Mesenchymal stem cell (in vitro differentiated cells and primary cell): ENCODE measurements around the gene ADAM33.

Experiments
- DNase-seq: peaks from one replicate; pipeline ENCODE4 v3.0.0-alpha.2; 2013
- H2AFZ ChIP-seq: one replicate; pipeline ENCODE4 v1.6.1; 2013; ENCODE audit warnings: low read depth, mild to moderate bottlenecking, control low read depth, inconsistent platforms, low read length, moderate library complexity
- H2AK5ac ChIP-seq: 2 replicates; pipeline ENCODE4 v1.6.1; 2013; ENCODE audit warnings: low read length, moderate library complexity, mild to moderate bottlenecking, inconsistent platforms; ENCODE audit not compliant: severe bottlenecking
- H2BK120ac ChIP-seq: one replicate; pipeline ENCODE4 v1.6.1; 2013; ENCODE audit warnings: low read depth, mild to moderate bottlenecking, inconsistent platforms, low read length, moderate library complexity
- H2BK12ac ChIP-seq, 2 experiments: one replicate each; pipeline ENCODE4 v1.6.1; 2013; ENCODE audit warnings: inconsistent platforms in 2 of 2, low read length in 2 of 2, mild to moderate bottlenecking in 2 of 2, moderate library complexity in 2 of 2, control low read depth in 1 of 2
- H2BK15ac ChIP-seq: one replicate; pipeline ENCODE4 v1.6.1; 2013; ENCODE audit warnings: mild to moderate bottlenecking, low read depth, inconsistent platforms; ENCODE audit not compliant: poor library complexity, severe bottlenecking
- H2BK5ac ChIP-seq: 2 replicates; pipeline ENCODE4 v1.6.1; 2013; ENCODE audit warnings: low read depth, mild to moderate bottlenecking, low read length, control low read depth, inconsistent platforms; ENCODE audit not compliant: poor library complexity, severe bottlenecking
- H3K14ac ChIP-seq, 2 experiments: one replicate each; pipeline ENCODE4 v1.6.1; 2013; ENCODE audit warnings: inconsistent platforms in 2 of 2, low read length in 2 of 2, control low read depth in 1 of 2, mild to moderate bottlenecking in 1 of 2, moderate library complexity in 1 of 2
- H3K18ac ChIP-seq, 2 experiments: one replicate each; pipeline ENCODE4 v1.6.1; 2013; ENCODE audit warnings: inconsistent platforms in 2 of 2, low read length in 2 of 2, control low read depth in 1 of 2, low read depth in 1 of 2, mild to moderate bottlenecking in 1 of 2
- H3K23ac ChIP-seq, 2 experiments: one replicate each; pipeline ENCODE4 v1.6.1; 2013; ENCODE audit warnings: inconsistent platforms in 2 of 2, low read length in 2 of 2, mild to moderate bottlenecking in 2 of 2, moderate library complexity in 2 of 2, control low read depth in 1 of 2
- H3K27ac ChIP-seq: 2 replicates; pipeline ENCODE4 v1.5.1; 2013; ENCODE audit warnings: mild to moderate bottlenecking, moderate library complexity, low read length, control low read depth, inconsistent platforms; ENCODE audit not compliant: poor library complexity, severe bottlenecking
- H3K27me3 ChIP-seq, 2 experiments: 2 replicates each; pipeline versions ENCODE4 v1.6.1 to v1.7.0; 2013; ENCODE audit warnings: low read length in 2 of 2, mild to moderate bottlenecking in 2 of 2, moderate library complexity in 2 of 2, control low read depth in 1 of 2, inconsistent platforms in 1 of 2; ENCODE audit not compliant: control insufficient read depth in 1 of 2, insufficient read depth in 1 of 2
- H3K36me3 ChIP-seq, 2 experiments: 2 replicates each; pipeline versions ENCODE4 v1.6.1 to v1.7.0; 2013; ENCODE audit warnings: low read length in 2 of 2, control low read depth in 1 of 2, inconsistent platforms in 1 of 2, low read depth in 1 of 2, mild to moderate bottlenecking in 1 of 2; ENCODE audit not compliant: insufficient read depth in 2 of 2, control insufficient read depth in 1 of 2
- H3K4ac ChIP-seq, 2 experiments: one replicate each; pipeline ENCODE4 v1.6.1; 2013; ENCODE audit warnings: inconsistent platforms in 2 of 2, low read length in 2 of 2, mild to moderate bottlenecking in 2 of 2, moderate library complexity in 2 of 2, control low read depth in 1 of 2, low read depth in 1 of 2
- H3K4me1 ChIP-seq: 2 replicates; pipeline ENCODE4 v1.6.1; 2013; ENCODE audit warnings: low read depth, low read length, control low read depth; ENCODE audit not compliant: control insufficient read depth, insufficient read depth
- H3K4me2 ChIP-seq: 2 replicates; pipeline ENCODE4 v1.6.1; 2013; ENCODE audit warnings: low read length, mild to moderate bottlenecking, inconsistent platforms; ENCODE audit not compliant: poor library complexity, severe bottlenecking
- H3K4me3 ChIP-seq, 2 experiments: 2 replicates each; pipeline versions ENCODE4 v1.5.1 to v1.7.0; 2013; ENCODE audit warnings: low read length in 2 of 2, mild to moderate bottlenecking in 2 of 2, control low read depth in 1 of 2, low read depth in 1 of 2; ENCODE audit not compliant: insufficient read depth in 1 of 2
- H3K79me1 ChIP-seq: replicated peaks from 2 replicates; pipeline ENCODE4 v1.6.1; 2013; ENCODE audit warnings: mild to moderate bottlenecking, control low read depth, low read length, inconsistent platforms; ENCODE audit not compliant: poor library complexity, severe bottlenecking
- H3K9ac ChIP-seq: 2 replicates; pipeline ENCODE4 v1.7.0; 2013; ENCODE audit warnings: mild to moderate bottlenecking, low read length, moderate library complexity
- H3K9me3 ChIP-seq: 2 replicates; pipeline ENCODE4 v1.7.0; 2013; ENCODE audit warnings: mild to moderate bottlenecking, low read length; ENCODE audit not compliant: control insufficient read depth
- H4K8ac ChIP-seq: one replicate; pipeline ENCODE4 v1.6.1; 2013; ENCODE audit warnings: inconsistent platforms, mild to moderate bottlenecking, low read length, moderate library complexity
- H4K91ac ChIP-seq: one replicate; pipeline ENCODE4 v1.6.1; 2013; ENCODE audit warnings: mild to moderate bottlenecking, low read length, inconsistent platforms
- WGBS: methylation state at CpG from one replicate; pipeline ENCODE4 v1.1.7; 2013; ENCODE audit warnings: mixed read lengths; 5-methylcytosine and 5-hydroxymethylcytosine counted together

Gene ADAM33

GRCh38 chr20:3698591-3699001 lies 16.8 kb upstream of the ADAM33 start:
- H3K4me2 ChIP-seq: no peak overlapping the region
- H2AK5ac ChIP-seq: no peak overlapping the region
- no peak overlapping the region for H3K9ac ChIP-seq
- no peaks in the 10 kb centered on the region for H3K79me1 ChIP-seq
- no peaks in the 10 kb centered on the region for H3K36me3 ChIP-seq
- WGBS: 87% methylated on average over 6 of the region's 6 CpGs
- no peak overlapping the region for H3K18ac ChIP-seq
- H2BK5ac ChIP-seq: no peak overlapping the region
- peaks cover 11 to 19% of the 10 kb centered on the region in 2 experiments for H3K27me3 ChIP-seq
- H3K4ac ChIP-seq: no peak overlapping the region
- no peak for DNase-seq
- no peak overlapping the region for H4K91ac ChIP-seq
- no peak overlapping the region for H3K14ac ChIP-seq
- no peak overlapping the region for H3K23ac ChIP-seq
- peaks cover 4% of the 10 kb centered on the region for H3K9me3 ChIP-seq
- no peaks in the 10 kb centered on the region for H3K4me1 ChIP-seq
- H2BK120ac ChIP-seq: no peak overlapping the region
- H3K4me3 ChIP-seq: no peak overlapping the region
- no peak overlapping the region for H3K27ac ChIP-seq
- H2BK15ac ChIP-seq: no peak overlapping the region
- no peak overlapping the region for H4K8ac ChIP-seq
- H2BK12ac ChIP-seq: no peak overlapping the region
- H2AFZ ChIP-seq: no peak overlapping the region

GRCh38 chr20:3697588-3698305 lies 15.9 kb upstream of the ADAM33 start:
- Histone ChIP-seq H2BK12ac (no peak overlapping the region), H3K18ac (no peak overlapping the region), H2BK120ac (no peak overlapping the region), H4K91ac (no peak overlapping the region), H3K4me3 (no peak overlapping the region), H2BK5ac (no peak overlapping the region), H2BK15ac (no peak overlapping the region), H3K27me3 (peaks cover 4 to 15% of the 10 kb centered on the region in 2 experiments), H3K9ac (no peak overlapping the region), H2AK5ac (no peak overlapping the region), H3K9me3 (peaks cover 4% of the 10 kb centered on the region), H3K23ac (no peak overlapping the region), H3K4me2 (no peak overlapping the region), H3K4ac (no peak overlapping the region), H2AFZ (no peak overlapping the region), H3K4me1 (no peaks in the 10 kb centered on the region), H3K79me1 (no peaks in the 10 kb centered on the region), H3K14ac (no peak overlapping the region), H3K27ac (no peak overlapping the region), H3K36me3 (no peaks in the 10 kb centered on the region), H4K8ac (no peak overlapping the region)
- DNase-seq: no peak
- WGBS: 80% methylated on average over 18 of the region's 18 CpGs

- 86% methylated on average over 15 of the region's 15 CpGs for WGBS
- H3K14ac ChIP-seq: no peak overlapping the region
- no peak overlapping the region for H2AFZ ChIP-seq
- no peak overlapping the region for H3K18ac ChIP-seq
- H3K79me1 ChIP-seq: no peaks in the 10 kb centered on the region
- DNase-seq: no peak
- peaks cover 4% of the 10 kb centered on the region for H3K9me3 ChIP-seq
- H4K91ac ChIP-seq: no peak overlapping the region
- H2BK15ac ChIP-seq: no peak overlapping the region
- no peak overlapping the region for H2BK5ac ChIP-seq
- H4K8ac ChIP-seq: no peak overlapping the region
- H3K4ac ChIP-seq: no peak overlapping the region
- no peak overlapping the region for H2BK12ac ChIP-seq
- no peak overlapping the region for H2BK120ac ChIP-seq
- H3K9ac ChIP-seq: no peak overlapping the region
- no peak overlapping the region for H3K23ac ChIP-seq
- H3K27ac ChIP-seq: no peak overlapping the region
- no peak overlapping the region for H3K4me3 ChIP-seq
- peaks cover 4 to 17% of the 10 kb centered on the region in 2 experiments for H3K27me3 ChIP-seq
- H3K4me2 ChIP-seq: no peak overlapping the region
- H3K4me1 ChIP-seq: no peaks in the 10 kb centered on the region
- H3K36me3 ChIP-seq: no peaks in the 10 kb centered on the region
- no peak overlapping the region for H2AK5ac ChIP-seq
These were observed 15.2 kb upstream of the ADAM33 start for GRCh38 chr20:3696745-3697587.

GRCh38 chr20:3696200-3696599 lies 14.4 kb upstream of the ADAM33 start:
- WGBS: 93% methylated on average over 1 of the region's 1 CpG

More at GRCh38 chr20:3696200-3696599, 14.4 kb upstream of the ADAM33 start:
- no peak for DNase-seq
- Histone ChIP-seq H3K9me3 (peaks cover 4% of the 10 kb centered on the region), H3K4me3 (no peak overlapping the region), H3K27me3 (peaks cover 2 to 10% of the 10 kb centered on the region in 2 experiments), H3K23ac (no peak overlapping the region), H3K4ac (no peak overlapping the region), H4K8ac (no peak overlapping the region), H3K4me1 (no peaks in the 10 kb centered on the region), H2BK12ac (no peak overlapping the region), H3K36me3 (no peaks in the 10 kb centered on the region), H2AK5ac (no peak overlapping the region), H3K4me2 (no peak overlapping the region), H2AFZ (no peak overlapping the region), H3K9ac (no peak overlapping the region), H2BK5ac (no peak overlapping the region), H3K18ac (no peak overlapping the region), H3K79me1 (no peaks in the 10 kb centered on the region), H2BK120ac (no peak overlapping the region), H4K91ac (no peak overlapping the region), H2BK15ac (no peak overlapping the region), H3K14ac (no peak overlapping the region), H3K27ac (no peak overlapping the region)
